PC-9 (cell line): Measurements from ENCODE around the gene RNASE12. TPM values are rescaled to one million over a fixed set of nuclear protein-coding genes. Genes with fewer than 3 reads are reported as not detected.

Experiments
- BruUV-seq: library from RNA; stranded (reverse); fragments of 400-500 nt; replicated peaks from 2 replicates; lab custom pipeline; 2021; lab: Mats Ljungman, UMichigan
- CTCF ChIA-PET: fragments of 300-600 bp; sonication (Branson Sonifier 250); formaldehyde crosslinking; loops from one replicate; lab custom pipeline; 2022; ENCODE audit warnings: antibody characterized with exemption; lab: Charles Lee
- POLR2A ChIA-PET: fragments of 300-600 bp; sonication (Branson Sonifier 250); formaldehyde crosslinking; loops from one replicate; lab custom pipeline; 2022; ENCODE audit warnings: antibody characterized with exemption; ENCODE audit not compliant: unreplicated experiment; lab: Charles Lee
- DNase-seq, 2 experiments: peaks; one replicate each; pipeline versions ENCODE4 v3.0.0 to v3.0.0-alpha.2; 2015 to 2022; ENCODE audit warnings: mixed read lengths in 1 of 2
- H2AFZ ChIP-seq: fragments of 200-600 bp; sonication (generic); 2 replicates; pipeline ENCODE4 v1.8.1; 2017; ENCODE audit warnings: antibody characterized with exemption
- H3F3A ChIP-seq: fragments of 200-600 bp; sonication (generic); 2 replicates; pipeline ENCODE4 v1.8.1; 2017; ENCODE audit warnings: antibody characterized with exemption, mild to moderate bottlenecking, low read depth; ENCODE audit not compliant: insufficient read depth
- H3K27ac ChIP-seq: fragments of 200-600 bp; sonication (generic); 2 replicates; pipeline ENCODE4 v1.6.1; 2016; ENCODE audit warnings: mixed run types
- H3K27me3 ChIP-seq: fragments of 200-600 bp; sonication (generic); 2 replicates; pipeline ENCODE4 v1.6.1; 2016; ENCODE audit warnings: low read depth, mixed run types; ENCODE audit not compliant: insufficient read depth
- H3K36me3 ChIP-seq: fragments of 200-600 bp; sonication (generic); 2 replicates; pipeline ENCODE4 v1.6.1; 2016; ENCODE audit warnings: low read depth, mixed run types
- H3K4me1 ChIP-seq: fragments of 200-600 bp; sonication (generic); replicated peaks from 2 replicates; pipeline ENCODE4 v1.6.1; 2016; ENCODE audit warnings: mixed run types; ENCODE audit not compliant: insufficient read depth
- H3K4me2 ChIP-seq: fragments of 200-600 bp; sonication (generic); 2 replicates; pipeline ENCODE4 v1.6.1; 2017; ENCODE audit warnings: mixed run types
- H3K4me3 ChIP-seq: fragments of 200-600 bp; sonication (generic); 2 replicates; pipeline ENCODE4 v1.6.1; 2016; ENCODE audit warnings: mixed run types
- H3K79me2 ChIP-seq: fragments of 200-600 bp; sonication (generic); 2 replicates; pipeline ENCODE4 v1.6.1; 2017; ENCODE audit warnings: low read depth, mixed run types
- H3K9me2 ChIP-seq: fragments of 200-600 bp; sonication (generic); 2 replicates; pipeline ENCODE4 v1.8.1; 2017; ENCODE audit warnings: mild to moderate bottlenecking; ENCODE audit not compliant: insufficient read depth
- H3K9me3 ChIP-seq: fragments of 200-600 bp; sonication (generic); 2 replicates; pipeline ENCODE4 v1.8.1; 2016; ENCODE audit warnings: low read depth; ENCODE audit not compliant: insufficient read depth
- H4K20me1 ChIP-seq: fragments of 200-600 bp; sonication (generic); 2 replicates; pipeline ENCODE4 v1.8.1; 2017; ENCODE audit not compliant: insufficient read depth
- CTCF ChIP-seq: fragments of 200-600 bp; sonication (generic); conservative IDR thresholded peaks from 2 replicates; pipeline ENCODE4 v1.6.1; 2017; ENCODE audit warnings: mixed run types, antibody characterized with exemption, mild to moderate bottlenecking, moderate library complexity
- EZH2 ChIP-seq: fragments of 200-600 bp; sonication (generic); IDR thresholded peaks from 2 replicates; pipeline ENCODE4 v1.8.0; 2017; ENCODE audit warnings: antibody characterized with exemption, low read depth
- intact Hi-C: fragments of 100-400 bp; cut with micrococcal nuclease; formaldehyde crosslinking; loops from one replicate; pipeline ENCODE4 v1.10.0; 2022; ENCODE audit not compliant: unreplicated experiment
- total RNA-seq: library from RNA; stranded (reverse); gene quantifications from 2 replicates; pipeline ENCODE4 v1.2.3, GENCODE V29; 2021

Gene RNASE12
- total RNA-seq, 1 experiment from 2014 or later: not detected

- intact Hi-C loops: no loop called here
- Histone ChIP-seq H3K4me2 (no peak overlapping the region), H3F3A (peaks cover 20% of the 10 kb centered on the region), H3K9me2 (no peaks in the 10 kb centered on the region), H3K79me2 (no peaks in the 10 kb centered on the region), H3K27me3 (no peaks in the 10 kb centered on the region), H3K9me3 (no peaks in the 10 kb centered on the region), H2AFZ (no peak overlapping the region), H3K4me1 (peaks cover 15% of the 10 kb centered on the region), H3K4me3 (no peak overlapping the region), H4K20me1 (no peaks in the 10 kb centered on the region), H3K27ac (no peak overlapping the region), H3K36me3 (no peaks in the 10 kb centered on the region)
- no TSS peak for BruUV-seq
- ChIA-PET CTCF (no interaction called here), POLR2A (no interaction called here)
- TF ChIP-seq CTCF (no peak), EZH2 (no peak)
- DNase-seq: no peak
These were observed 26.2 kb upstream of the RNASE12 start for GRCh38 chr14:20617138-20618003.

- H3K4me1 ChIP-seq: peaks cover 18% of the 10 kb centered on the region
- no peak overlapping the region for H3K27ac ChIP-seq
- H3F3A ChIP-seq: peaks cover 26% of the 10 kb centered on the region
- H3K9me3 ChIP-seq: no peaks in the 10 kb centered on the region
- no peaks in the 10 kb centered on the region for H4K20me1 ChIP-seq
- no TSS peak for BruUV-seq
- DNase-seq: no peak
- H3K4me2 ChIP-seq: no peak overlapping the region
- intact Hi-C loops: no loop called here
- H3K79me2 ChIP-seq: no peaks in the 10 kb centered on the region
- ChIA-PET POLR2A (no interaction called here), CTCF (no interaction called here)
- H3K9me2 ChIP-seq: no peaks in the 10 kb centered on the region
- H3K27me3 ChIP-seq: no peaks in the 10 kb centered on the region
- TF ChIP-seq CTCF (no peak), EZH2 (no peak)
- H3K4me3 ChIP-seq: no peak overlapping the region
- no peaks in the 10 kb centered on the region for H3K36me3 ChIP-seq
- H2AFZ ChIP-seq: no peak overlapping the region
These were observed 24.8 kb upstream of the RNASE12 start for GRCh38 chr14:20615996-20616395.

GRCh38 chr14:20614038-20614840, 23.1 kb upstream of the RNASE12 start:
- peaks cover 36% of the 10 kb centered on the region for H3F3A ChIP-seq
- no peaks in the 10 kb centered on the region for H4K20me1 ChIP-seq
- H3K27me3 ChIP-seq: no peaks in the 10 kb centered on the region
- peaks cover 24% of the 10 kb centered on the region for H3K4me1 ChIP-seq
- POLR2A ChIA-PET: no interaction called here
- H3K4me3 ChIP-seq: peak overlapping the region; percentile 63
- H3K9me2 ChIP-seq: no peaks in the 10 kb centered on the region
- intact Hi-C loops: no loop called here
- H3K9me3 ChIP-seq: no peaks in the 10 kb centered on the region
- H3K4me2 ChIP-seq: peak overlapping the region; percentile 69
- TF ChIP-seq EZH2 (no peak), CTCF (no peak)
- no peaks in the 10 kb centered on the region for H3K79me2 ChIP-seq
- DNase-seq: no peak
- CTCF ChIA-PET: no interaction called here
- H2AFZ ChIP-seq: peak overlapping the region; percentile 78
- peak overlapping the region; percentile 51 for H3K27ac ChIP-seq
- BruUV-seq: no TSS peak
- no peaks in the 10 kb centered on the region for H3K36me3 ChIP-seq
